ENCODE data around the gene EPB41.

- no peak for TF ChIP-seq POLR2AphosphoS5 (IDR thresholded peaks at IDR 0.05)
- no peak for TF ChIP-seq CTCF (IDR thresholded peaks at IDR 0.05)
Measured at GRCh38 chr1:29004798-29005197, 90.4 kb downstream of the EPB41 start.
